Lung (tissue), 12 donors: ENCODE measurements around the gene HDAC8. TPM values are rescaled to one million over a fixed set of nuclear protein-coding genes. Genes with fewer than 3 reads are reported as not detected.

ENCODE experiments used
- ATAC-seq: fragments of 200-7000 bp; cut with Tn5 transposase; one replicate; pipeline ENCODE4 v1.9.1; 2020; ENCODE audit warnings: moderate number of reproducible peaks; ENCODE audit not compliant: insufficient read depth, low FRiP score
- DNase-seq, 3 donors: peaks; one replicate each; pipeline ENCODE4 v3.0.0-alpha.2; 2013 to 2017
- H3K27ac ChIP-seq, 2 donors: one replicate each; pipeline ENCODE4 v1.5.1; 2013; ENCODE audit warnings: mild to moderate bottlenecking in 2 of 2, moderate library complexity in 2 of 2, control low read depth in 1 of 2, inconsistent platforms in 1 of 2, low read depth in 1 of 2, low read length in 1 of 2
- H3K27me3 ChIP-seq, 3 donors: one replicate each; pipeline ENCODE4 v1.5.1; 2013; ENCODE audit warnings: low read length in 2 of 3; ENCODE audit not compliant: control insufficient read depth in 3 of 3, insufficient read depth in 3 of 3
- H3K36me3 ChIP-seq, 4 donors: one replicate each; pipeline ENCODE4 v1.5.1; 2013; ENCODE audit warnings: low read length in 4 of 4, mild to moderate bottlenecking in 1 of 4, moderate library complexity in 1 of 4; ENCODE audit not compliant: control insufficient read depth in 4 of 4, insufficient read depth in 4 of 4
- H3K4me1 ChIP-seq, 5 donors: one replicate each; pipeline ENCODE4 v1.5.1; 2013; ENCODE audit warnings: low read length in 5 of 5, mild to moderate bottlenecking in 2 of 5, moderate library complexity in 1 of 5; ENCODE audit not compliant: control insufficient read depth in 5 of 5, insufficient read depth in 5 of 5
- H3K4me3 ChIP-seq: one replicate; pipeline ENCODE4 v1.5.1; 2013; ENCODE audit warnings: mild to moderate bottlenecking, control low read depth, moderate library complexity
- H3K9ac ChIP-seq, 2 donors: one replicate each; pipeline ENCODE4 v1.5.1; 2013; ENCODE audit warnings: low read length in 2 of 2, control low read depth in 1 of 2; ENCODE audit not compliant: insufficient read depth in 1 of 2
- H3K9me3 ChIP-seq, 4 donors: one replicate each; pipeline ENCODE4 v1.5.1; 2013; ENCODE audit warnings: low read length in 3 of 4, mild to moderate bottlenecking in 1 of 4, moderate library complexity in 1 of 4; ENCODE audit not compliant: control insufficient read depth in 4 of 4, insufficient read depth in 3 of 4
- WGBS, 2 donors: extraction: QIAGEN DNeasy Blood & Tissue Kit; methylation state at CpG; one replicate each; pipeline ENCODE4 v1.1.7; 2013; 5-methylcytosine and 5-hydroxymethylcytosine counted together
- polyA plus RNA-seq, 2 donors: library from polyadenylated mRNA; stranded (reverse); fragments of 200-250 nt; gene quantifications; one replicate each; pipeline ENCODE4 v1.2.1, GENCODE V29; 2013
- total RNA-seq, 2 donors: library from RNA; depleted of rRNA in 1 of 2; stranded (reverse); fragments of >200 nt in 1 of 2; gene quantifications; one replicate each; pipeline ENCODE4 v1.2.1, GENCODE V29; 2014 to 2021
- TF ChIP-seq, protein P1 (sequence below): IDR thresholded peaks from 2 replicates; pipeline ENCODE4 v1.5.1; 2012; ENCODE audit warnings: mild to moderate bottlenecking; ENCODE audit errors: control extremely low read depth, extremely low read depth
- donor health status: control.
- donor health status: control.
- donor health status: Bipolar disorder and iron deficiency.
- donor health status: healthy.
- donor health status: DM: yes; HTN: yes; CAD: no.

HDAC8 gene
- total and polyA plus RNA-seq, 4 donors: 17.4 to 60.6 (median 38.5) TPM

DNA sequence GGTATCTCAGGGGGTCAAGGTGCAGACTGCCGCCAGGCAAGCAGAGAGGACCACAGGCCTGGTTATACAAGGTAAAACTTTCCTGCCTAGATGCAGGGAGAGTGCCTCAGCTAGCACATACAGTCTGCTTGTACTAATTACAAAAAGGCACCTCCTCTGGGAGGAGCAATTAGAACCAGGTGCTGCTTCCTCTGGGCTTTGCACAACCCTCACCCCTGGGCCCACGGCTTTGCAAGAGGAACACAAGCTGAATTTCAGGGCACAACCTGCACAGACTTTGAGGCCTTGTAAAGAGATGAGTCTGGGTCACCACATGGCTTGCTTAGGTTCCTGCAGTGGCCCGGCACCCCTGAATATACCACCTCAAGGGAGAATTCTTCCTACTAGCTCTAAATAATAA is 257.8 kb downstream of the HDAC8 start:
- Histone ChIP-seq H3K9ac (no peak overlapping the region), H3K9me3 (no peaks in the 10 kb centered on the region), H3K36me3 (no peaks in the 10 kb centered on the region), H3K4me3 (no peak overlapping the region), H3K4me1 (peaks cover 0 to 13% (median 0%) of the 10 kb centered on the region in 5 donors), H3K27ac (no peak overlapping the region), H3K27me3 (peaks cover 7 to 31% (median 27%) of the 10 kb centered on the region in 3 donors)
- 83 to 85% methylated on average over 3 of the region's 3 CpGs for WGBS, 2 donors
- DNase-seq (no peak), ATAC-seq (no peak)
- TF ChIP-seq, protein P1, sequence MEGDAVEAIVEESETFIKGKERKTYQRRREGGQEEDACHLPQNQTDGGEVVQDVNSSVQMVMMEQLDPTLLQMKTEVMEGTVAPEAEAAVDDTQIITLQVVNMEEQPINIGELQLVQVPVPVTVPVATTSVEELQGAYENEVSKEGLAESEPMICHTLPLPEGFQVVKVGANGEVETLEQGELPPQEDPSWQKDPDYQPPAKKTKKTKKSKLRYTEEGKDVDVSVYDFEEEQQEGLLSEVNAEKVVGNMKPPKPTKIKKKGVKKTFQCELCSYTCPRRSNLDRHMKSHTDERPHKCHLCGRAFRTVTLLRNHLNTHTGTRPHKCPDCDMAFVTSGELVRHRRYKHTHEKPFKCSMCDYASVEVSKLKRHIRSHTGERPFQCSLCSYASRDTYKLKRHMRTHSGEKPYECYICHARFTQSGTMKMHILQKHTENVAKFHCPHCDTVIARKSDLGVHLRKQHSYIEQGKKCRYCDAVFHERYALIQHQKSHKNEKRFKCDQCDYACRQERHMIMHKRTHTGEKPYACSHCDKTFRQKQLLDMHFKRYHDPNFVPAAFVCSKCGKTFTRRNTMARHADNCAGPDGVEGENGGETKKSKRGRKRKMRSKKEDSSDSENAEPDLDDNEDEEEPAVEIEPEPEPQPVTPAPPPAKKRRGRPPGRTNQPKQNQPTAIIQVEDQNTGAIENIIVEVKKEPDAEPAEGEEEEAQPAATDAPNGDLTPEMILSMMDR: no peak

DNA sequence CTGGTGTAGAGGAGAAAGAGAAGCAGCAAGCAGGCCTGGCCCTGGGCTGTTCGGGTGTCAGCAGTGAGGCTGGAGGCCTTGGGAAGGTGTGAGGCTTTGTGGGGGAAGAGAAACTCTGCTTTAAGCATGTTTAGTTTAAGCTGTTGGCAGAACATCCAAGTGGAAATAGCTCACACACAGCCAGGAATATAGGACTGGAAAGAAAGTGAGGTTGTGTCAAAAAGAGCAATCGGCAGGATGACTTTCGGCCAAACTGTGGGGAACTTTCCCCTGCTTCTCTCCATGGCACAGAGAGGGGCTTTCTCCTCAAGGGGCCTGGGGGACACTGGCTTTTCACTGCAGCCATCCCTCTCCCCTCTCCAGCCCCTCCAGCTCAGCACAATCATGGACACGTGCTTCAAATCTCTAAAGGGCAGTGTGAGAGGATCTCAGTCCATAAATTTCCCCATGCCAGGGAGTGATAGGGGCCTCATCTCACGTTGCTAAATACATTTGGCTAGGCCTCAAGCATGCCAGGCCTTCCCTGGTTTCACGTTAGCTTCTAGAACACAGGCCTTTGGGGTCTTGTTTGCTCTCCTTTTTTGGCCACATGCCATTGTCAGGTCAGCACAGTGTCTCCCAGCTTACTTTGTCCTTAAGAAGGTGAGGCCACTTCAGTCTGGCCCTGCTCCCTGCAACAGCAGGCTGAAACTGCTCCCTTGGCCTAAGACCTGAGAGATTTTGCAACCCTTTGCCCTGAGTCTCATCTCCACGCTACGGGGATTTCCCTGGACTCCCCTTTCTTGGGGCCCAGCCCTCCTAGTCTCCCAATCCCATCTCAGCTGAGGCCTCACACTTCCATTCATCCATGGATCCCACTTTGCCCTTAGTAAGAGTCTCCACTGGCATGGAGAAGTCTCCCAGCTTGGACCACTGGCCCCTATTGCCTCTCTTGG is 258.7 kb downstream of the HDAC8 start:
- TF ChIP-seq, protein P1: no peak
- WGBS, 2 donors: 65 to 69% methylated on average over 6 to 8 of the region's 8 CpGs
- no peak overlapping the region for H3K9ac ChIP-seq

DNA sequence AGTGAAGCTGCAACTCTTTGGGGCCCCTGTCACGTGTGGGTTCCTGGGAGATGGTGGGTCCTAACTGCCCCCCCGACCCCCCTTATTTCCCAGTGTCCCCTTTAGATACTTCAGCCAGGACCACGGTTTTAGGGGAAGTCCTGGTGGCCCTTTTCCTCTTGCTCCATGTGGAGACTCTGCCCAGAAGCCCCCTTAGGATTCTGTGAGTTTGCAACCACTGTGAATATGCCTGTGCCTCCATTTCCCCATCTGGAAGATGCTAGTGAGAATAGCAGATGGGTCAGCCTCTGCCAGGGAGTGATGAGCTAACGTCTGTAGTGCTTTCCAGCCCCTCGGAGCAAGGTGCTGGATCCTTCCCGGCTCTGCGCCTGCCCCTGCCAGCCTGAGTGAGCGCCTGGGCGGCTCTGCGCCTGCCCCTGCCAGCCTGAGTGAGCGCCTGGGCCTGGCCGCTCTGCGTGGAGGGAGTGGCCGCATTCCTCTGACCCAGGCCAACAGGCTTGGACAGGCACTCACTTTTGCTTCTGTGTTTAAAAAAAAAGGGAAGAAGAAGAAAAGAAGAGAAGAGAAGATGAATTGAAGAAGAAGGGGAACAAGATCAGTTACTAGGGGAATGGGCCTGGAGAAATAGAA is 260.2 kb downstream of the HDAC8 start:
- TF ChIP-seq, protein P1: no peak
- 55 to 87% methylated on average over 12 to 14 of the region's 14 CpGs for WGBS, 2 donors
- Histone ChIP-seq H3K9ac (no peak overlapping the region), H3K4me1 (peaks cover 0 to 23% (median 4%) of the 10 kb centered on the region in 5 donors), H3K27me3 (peaks cover under 1 to 50% (median 46%) of the 10 kb centered on the region in 3 donors), H3K9me3 (no peaks in the 10 kb centered on the region), H3K36me3 (no peaks in the 10 kb centered on the region), H3K4me3 (no peak overlapping the region), H3K27ac (no peak overlapping the region)
- no peak for DNase-seq
- no peak for ATAC-seq

More for the DNA sequence above, 258.7 kb downstream of the HDAC8 start:
- peaks cover 0 to 20% (median 1%) of the 10 kb centered on the region in 5 donors for H3K4me1 ChIP-seq
- no peaks in the 10 kb centered on the region for H3K36me3 ChIP-seq
- no peaks in the 10 kb centered on the region for H3K9me3 ChIP-seq
- no peak overlapping the region for H3K27ac ChIP-seq
- H3K27me3 ChIP-seq: peaks cover 7 to 37% (median 35%) of the 10 kb centered on the region in 3 donors
- DNase-seq (peak in 2 of 3 donors; percentile 50 to 78), ATAC-seq (no peak)
- H3K4me3 ChIP-seq: no peak overlapping the region
